Activated naive CD8-positive, alpha-beta T cell treated with anti-CD3 and anti-CD28 coated beads, Interleukin-2, amount 10 ng/mL, durations not matched to agents 7 days and 5 days (primary cell): ENCODE measurements around the gene POFUT2. TPM values are rescaled to one million over a fixed set of nuclear protein-coding genes. Genes with fewer than 3 reads are reported as not detected.

Source experiments
- ATAC-seq: fragments of 150-1000 bp; cut with Tn5 transposase; one replicate; pipeline ENCODE4 v1.10.0; 2021; ENCODE audit warnings: low read depth, moderate library complexity
- POLR2A ChIA-PET: fragments of 350-600 bp; sonication (Branson Sonifier 250); formaldehyde crosslinking; loops from one replicate; lab custom pipeline; 2021; ENCODE audit warnings: antibody characterized with exemption; lab: Charles Lee
- DNase-seq: peaks from one replicate; pipeline ENCODE4 v3.0.0; 2021
- H3K27ac Mint-ChIP-seq: one replicate; pipeline ENCODE4 v1.8.0; 2022; ENCODE audit warnings: mild to moderate bottlenecking, mixed read lengths
- H3K27me3 Mint-ChIP-seq: one replicate; pipeline ENCODE4 v1.8.0; 2022; ENCODE audit warnings: mild to moderate bottlenecking, moderate library complexity, mixed read lengths
- H3K36me3 Mint-ChIP-seq: one replicate; pipeline ENCODE4 v1.8.0; 2021; ENCODE audit warnings: mild to moderate bottlenecking, mixed read lengths
- H3K4me1 Mint-ChIP-seq: one replicate; pipeline ENCODE4 v1.8.0; 2021; ENCODE audit warnings: mixed read lengths
- H3K4me3 Mint-ChIP-seq: one replicate; pipeline ENCODE4 v1.8.0; 2022; ENCODE audit warnings: mild to moderate bottlenecking, moderate library complexity, mixed read lengths
- H3K9me3 Mint-ChIP-seq: one replicate; pipeline ENCODE4 v1.8.0; 2021; ENCODE audit warnings: mixed read lengths
- total RNA-seq, 2 experiments: library from RNA; stranded (reverse); gene quantifications; one replicate each; pipeline ENCODE4 v1.2.3, GENCODE V29; 2021

Gene POFUT2
- 10 to 100 TPM; 26.0 to 27.0 TPM for total RNA-seq

GRCh38 chr21:45287438-45288391 is at the start of gene POFUT2:
Gene POFUT2 (minus strand): TSS chr21:45287895. CDS start chr21:45287871, 24 bp downstream.
- DNase-seq, result peak; percentile 100
- peak within 1 kb of the TSS; percentile 87 for H3K4me3 Mint-ChIP-seq
- POLR2A ChIA-PET, result interaction anchor here (0.7 to 1.5 kb wide), 8 partner anchors 14 to 414 kb away, joined by 3 to 10 read pairs (median 4); partner anchors contain the start of gene PTTG1IP
- ATAC-seq, result peak; percentile 78
- H3K9me3 Mint-ChIP-seq, result no peaks in the 10 kb centered on the region
- peak within 1 kb of the TSS; percentile 80 for H3K27ac Mint-ChIP-seq
- no peaks in the 10 kb centered on the region for H3K27me3 Mint-ChIP-seq
- H3K36me3 Mint-ChIP-seq, result peaks cover 3% of the 10 kb centered on the region
- H3K4me1 Mint-ChIP-seq, result peaks cover 12% of the 10 kb centered on the region

DNA sequence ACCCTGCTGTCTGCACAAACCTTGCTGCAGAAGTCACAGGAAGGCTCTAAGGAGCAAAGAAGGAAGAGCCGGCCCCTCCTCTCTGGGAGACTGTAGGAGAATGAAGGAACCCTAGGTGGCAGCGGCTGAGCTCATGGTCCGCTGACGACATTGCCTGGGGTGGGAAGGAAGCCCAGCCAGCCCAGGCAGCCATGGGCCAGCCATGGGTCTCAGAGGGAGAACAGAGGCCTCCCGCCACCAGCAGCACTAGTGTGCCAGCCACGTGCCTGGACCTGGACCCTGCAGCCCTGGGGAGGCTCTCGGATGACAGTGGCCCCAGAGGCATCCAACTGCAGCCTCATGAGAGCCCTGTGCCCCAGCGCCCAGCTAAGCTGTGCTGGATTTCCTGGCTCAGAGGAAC is 49.2 kb upstream of the POFUT2 start:
- POLR2A ChIA-PET, result no interaction called here
- Mint-ChIP-seq H3K9me3 (no peaks in the 10 kb centered on the region), H3K27ac (no peak overlapping the region), H3K36me3 (no peaks in the 10 kb centered on the region), H3K27me3 (peaks cover 2% of the 10 kb centered on the region), H3K4me1 (no peaks in the 10 kb centered on the region), H3K4me3 (no peak overlapping the region)
- ATAC-seq, result no peak
- peak; percentile 16 for DNase-seq

GRCh38 chr21:45336535-45336810 is 48.8 kb upstream of the POFUT2 start:
- Mint-ChIP-seq H3K27me3 (peaks cover 5% of the 10 kb centered on the region), H3K4me1 (no peaks in the 10 kb centered on the region), H3K36me3 (no peaks in the 10 kb centered on the region), H3K4me3 (no peak overlapping the region), H3K27ac (no peak overlapping the region), H3K9me3 (no peaks in the 10 kb centered on the region)
- POLR2A ChIA-PET, result no interaction called here
- peak; percentile 15 for DNase-seq
- ATAC-seq, result no peak

DNA sequence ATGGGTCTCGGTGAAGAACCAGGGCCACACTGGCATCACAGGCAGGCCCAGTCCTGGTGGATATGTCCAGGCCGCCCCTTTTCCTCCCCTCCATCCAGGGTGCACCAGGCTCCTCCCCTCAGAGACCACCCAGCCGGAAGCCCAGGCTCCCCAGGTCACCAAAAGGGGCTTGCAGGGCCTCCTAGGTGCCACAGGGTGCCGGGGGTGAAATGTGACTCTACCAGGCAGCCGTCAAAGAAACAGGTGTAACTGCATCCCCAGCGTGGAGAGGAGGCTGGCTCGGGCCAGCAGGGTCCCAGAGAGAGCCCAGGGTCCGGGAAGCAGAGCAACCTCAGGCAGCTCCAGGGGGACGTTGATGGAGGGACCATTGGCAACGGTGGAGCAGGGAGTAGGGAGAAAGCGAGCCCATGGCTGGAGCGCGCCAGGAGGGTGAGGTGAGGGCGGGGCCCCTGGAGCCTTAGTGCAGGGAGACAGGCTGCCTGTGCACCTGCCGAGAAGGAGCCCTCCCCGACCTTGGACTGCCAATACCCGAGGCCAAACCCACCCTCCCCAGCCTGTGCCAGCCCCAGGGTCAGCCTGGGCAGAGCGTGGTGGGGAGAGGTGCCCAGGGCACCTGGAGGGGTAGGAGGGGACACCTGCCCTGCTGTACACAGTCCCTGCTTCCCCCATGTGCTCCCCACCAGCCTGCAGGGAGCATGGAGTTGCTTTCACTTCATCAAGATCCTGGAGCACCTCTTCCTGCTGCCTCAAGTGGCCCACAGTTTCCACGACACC is 48.3 kb upstream of the POFUT2 start:
- H3K27me3 Mint-ChIP-seq, result peaks cover 5% of the 10 kb centered on the region
- H3K9me3 Mint-ChIP-seq, result no peaks in the 10 kb centered on the region
- no peak overlapping the region for H3K4me3 Mint-ChIP-seq
- ATAC-seq, result no peak
- H3K4me1 Mint-ChIP-seq, result no peaks in the 10 kb centered on the region
- POLR2A ChIA-PET, result no interaction called here
- no peak overlapping the region for H3K27ac Mint-ChIP-seq
- peak; percentile 23 for DNase-seq
- H3K36me3 Mint-ChIP-seq, result no peaks in the 10 kb centered on the region

- DNase-seq (peak; percentile 8), ATAC-seq (no peak)
- H3K27ac Mint-ChIP-seq, result no peak overlapping the region
- H3K4me3 Mint-ChIP-seq, result no peak overlapping the region
- H3K4me1 Mint-ChIP-seq, result no peaks in the 10 kb centered on the region
- no peaks in the 10 kb centered on the region for H3K9me3 Mint-ChIP-seq
- POLR2A ChIA-PET, result no interaction called here
- H3K36me3 Mint-ChIP-seq, result no peaks in the 10 kb centered on the region
- H3K27me3 Mint-ChIP-seq, result peaks cover 5% of the 10 kb centered on the region
Measured at GRCh38 chr21:45335151-45335760, 47.6 kb upstream of the POFUT2 start.

GRCh38 chr21:45334591-45335081 is 46.9 kb upstream of the POFUT2 start:
- no peak for ATAC-seq

GRCh38 chr21:45334134-45334533 is 46.4 kb upstream of the POFUT2 start:
- Mint-ChIP-seq H3K36me3 (no peaks in the 10 kb centered on the region), H3K4me1 (no peaks in the 10 kb centered on the region), H3K9me3 (no peaks in the 10 kb centered on the region), H3K27ac (peak overlapping the region; percentile 52), H3K27me3 (peaks cover 5% of the 10 kb centered on the region), H3K4me3 (no peak overlapping the region)
- DNase-seq (no peak), ATAC-seq (no peak)
- POLR2A ChIA-PET, result no interaction called here

More at GRCh38 chr21:45334591-45335081, 46.9 kb upstream of the POFUT2 start:
- POLR2A ChIA-PET, result no interaction called here
- Mint-ChIP-seq H3K9me3 (no peaks in the 10 kb centered on the region), H3K4me3 (no peak overlapping the region), H3K36me3 (no peaks in the 10 kb centered on the region), H3K27me3 (peaks cover 5% of the 10 kb centered on the region), H3K4me1 (no peaks in the 10 kb centered on the region), H3K27ac (no peak overlapping the region)
- DNase-seq, result peak; percentile 13

GRCh38 chr21:45333583-45334121 is 46.0 kb upstream of the POFUT2 start:
- Mint-ChIP-seq H3K9me3 (no peaks in the 10 kb centered on the region), H3K36me3 (no peaks in the 10 kb centered on the region), H3K4me3 (no peak overlapping the region), H3K4me1 (no peaks in the 10 kb centered on the region), H3K27ac (no peak overlapping the region), H3K27me3 (peaks cover 5% of the 10 kb centered on the region)
- POLR2A ChIA-PET, result no interaction called here
- ATAC-seq (no peak), DNase-seq (peak; percentile 16)

DNA sequence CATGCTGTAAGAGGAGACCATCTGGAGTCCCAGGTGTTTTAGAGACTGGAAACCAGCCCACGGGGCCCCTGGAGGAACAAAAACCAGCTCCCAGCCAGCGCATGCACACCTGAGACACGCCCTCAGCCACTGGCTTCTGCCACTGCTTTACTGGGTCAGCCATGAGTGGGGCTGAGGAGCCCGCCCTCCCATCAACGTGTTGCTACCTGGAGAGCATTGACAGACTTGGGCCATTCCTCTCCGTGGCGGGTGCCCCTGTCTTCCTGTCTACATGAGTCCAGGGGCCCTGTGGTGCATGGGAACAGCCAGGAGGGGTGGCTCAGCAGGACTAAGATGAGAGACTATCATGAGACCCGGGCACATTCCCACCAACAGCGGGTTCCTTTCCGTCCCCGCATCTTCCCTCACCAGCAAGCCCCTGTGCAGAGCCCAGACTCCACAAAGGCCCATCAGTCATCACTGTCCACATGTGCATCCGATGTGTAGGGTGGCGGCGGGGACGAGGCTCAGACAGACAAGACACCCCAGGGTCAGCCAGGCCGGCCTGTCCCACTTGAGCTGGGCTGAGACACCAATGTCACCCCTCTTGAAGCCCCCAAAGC is 45.4 kb upstream of the POFUT2 start:
- Mint-ChIP-seq H3K27me3 (peaks cover 3% of the 10 kb centered on the region), H3K27ac (no peak overlapping the region), H3K4me3 (no peak overlapping the region), H3K4me1 (no peaks in the 10 kb centered on the region), H3K9me3 (no peaks in the 10 kb centered on the region), H3K36me3 (no peaks in the 10 kb centered on the region)
- DNase-seq, result peak; percentile 26
- POLR2A ChIA-PET, result no interaction called here
- ATAC-seq, result no peak

DNA sequence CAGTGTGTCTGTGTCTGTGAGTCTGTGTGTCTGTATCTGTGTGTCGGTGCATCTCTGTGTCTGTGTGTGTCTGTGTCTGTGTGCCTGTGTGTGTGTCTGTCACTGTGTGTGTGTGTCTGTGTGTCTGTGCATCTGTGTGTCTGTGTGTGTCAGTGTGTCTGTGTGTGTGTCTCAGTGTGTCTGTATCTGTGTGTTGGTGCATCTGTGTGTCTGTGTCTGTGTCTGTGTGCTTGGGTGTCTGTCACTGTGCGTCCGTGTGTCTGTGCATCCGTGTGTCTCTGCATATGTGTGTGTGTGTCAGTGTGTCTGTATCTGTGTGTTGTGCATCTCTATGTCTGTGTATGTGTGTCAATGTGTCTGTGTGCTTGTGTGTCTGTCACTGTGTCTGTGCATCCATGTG is 44.7 kb upstream of the POFUT2 start:
- Mint-ChIP-seq H3K4me1 (no peaks in the 10 kb centered on the region), H3K9me3 (no peaks in the 10 kb centered on the region), H3K27ac (peak overlapping the region; percentile 10), H3K36me3 (no peaks in the 10 kb centered on the region), H3K27me3 (peaks cover 3% of the 10 kb centered on the region), H3K4me3 (no peak overlapping the region)
- POLR2A ChIA-PET, result no interaction called here
- DNase-seq, result no peak
- no peak for ATAC-seq

GRCh38 chr21:45331531-45332147 is 43.9 kb upstream of the POFUT2 start:
- Mint-ChIP-seq H3K4me1 (no peaks in the 10 kb centered on the region), H3K27me3 (peaks cover 3% of the 10 kb centered on the region), H3K27ac (no peak overlapping the region), H3K4me3 (no peak overlapping the region), H3K36me3 (no peaks in the 10 kb centered on the region), H3K9me3 (no peaks in the 10 kb centered on the region)
- no peak for ATAC-seq
- POLR2A ChIA-PET, result no interaction called here
- peak; percentile 20 for DNase-seq

DNA sequence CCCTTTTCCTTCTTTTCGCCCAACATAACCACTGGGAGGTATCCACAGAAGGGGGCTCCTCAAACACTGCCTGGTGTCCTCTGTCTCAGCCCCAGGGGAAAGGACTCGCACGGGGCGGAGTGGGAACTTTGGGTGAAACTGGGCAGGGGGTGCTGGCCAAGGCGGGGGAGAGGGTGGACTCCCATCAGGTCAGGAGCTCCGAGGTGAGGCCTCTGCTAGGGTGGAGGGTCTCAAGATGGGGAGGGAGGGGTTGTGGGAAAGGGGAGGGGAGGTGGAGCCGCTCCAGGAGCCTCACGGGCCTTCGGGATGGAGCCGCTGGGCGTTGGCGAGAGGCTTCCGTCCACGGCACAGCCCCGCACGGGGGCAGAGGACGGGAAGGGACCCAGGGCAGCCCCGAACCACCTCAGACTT is 43.2 kb upstream of the POFUT2 start:
- H3K4me1 Mint-ChIP-seq, result no peaks in the 10 kb centered on the region
- no peaks in the 10 kb centered on the region for H3K36me3 Mint-ChIP-seq
- DNase-seq (peak; percentile 22), ATAC-seq (no peak)
- H3K4me3 Mint-ChIP-seq, result no peak overlapping the region
- H3K27ac Mint-ChIP-seq, result no peak overlapping the region
- peaks cover 3% of the 10 kb centered on the region for H3K27me3 Mint-ChIP-seq
- no peaks in the 10 kb centered on the region for H3K9me3 Mint-ChIP-seq
- POLR2A ChIA-PET, result no interaction called here
